Stimulated activated CD4-positive, alpha-beta T cell treated with anti-CD3 and anti-CD28 coated beads, Interleukin-2, amount 100 ng/mL, for 24 hours (primary cell): ENCODE results near the gene PDP2.

Experiments used
- DNase-seq, 2 donors: peaks; one replicate each; pipeline ENCODE4 v3.0.0-alpha.2; 2020

The PDP2 gene

DNA sequence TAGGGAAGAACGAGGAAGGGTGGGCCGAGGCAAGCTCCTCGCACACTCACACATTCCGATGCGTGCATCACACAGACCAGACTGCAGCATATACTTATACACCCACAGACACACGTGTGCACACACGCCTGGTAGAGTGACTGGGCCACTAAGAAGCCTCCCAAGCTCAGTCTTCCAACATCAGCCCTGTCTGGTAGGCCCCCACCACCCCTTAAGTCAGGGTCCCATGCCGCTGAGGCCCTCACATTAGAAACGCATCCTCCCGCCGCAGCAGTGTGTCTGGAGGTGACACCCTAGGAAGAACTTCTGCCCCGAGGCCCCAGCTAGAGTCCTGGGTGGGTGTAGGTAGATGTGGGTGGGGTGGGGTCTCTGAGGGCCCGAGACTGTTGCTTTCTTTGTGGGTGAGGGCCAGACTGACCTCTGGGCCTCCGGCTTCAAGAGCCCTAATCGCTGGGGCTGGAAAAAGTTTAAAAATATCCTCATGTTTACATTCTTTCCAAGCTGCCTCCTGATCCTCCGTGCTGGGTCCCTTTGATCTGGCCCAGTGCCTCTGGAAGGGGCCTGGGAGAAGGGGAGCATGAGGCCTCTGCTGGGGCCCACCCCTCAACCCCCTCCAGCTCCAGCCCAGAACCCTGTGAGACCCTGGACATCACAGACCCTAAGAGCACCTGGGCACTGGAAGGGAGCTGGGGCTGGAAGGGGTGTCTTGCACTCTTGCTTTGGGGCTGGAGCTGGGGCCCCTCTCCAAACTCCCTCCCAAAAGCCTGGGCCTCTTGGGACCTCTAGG, 24.7 kb downstream of the PDP2 start:
- DNase-seq: no peak

DNA sequence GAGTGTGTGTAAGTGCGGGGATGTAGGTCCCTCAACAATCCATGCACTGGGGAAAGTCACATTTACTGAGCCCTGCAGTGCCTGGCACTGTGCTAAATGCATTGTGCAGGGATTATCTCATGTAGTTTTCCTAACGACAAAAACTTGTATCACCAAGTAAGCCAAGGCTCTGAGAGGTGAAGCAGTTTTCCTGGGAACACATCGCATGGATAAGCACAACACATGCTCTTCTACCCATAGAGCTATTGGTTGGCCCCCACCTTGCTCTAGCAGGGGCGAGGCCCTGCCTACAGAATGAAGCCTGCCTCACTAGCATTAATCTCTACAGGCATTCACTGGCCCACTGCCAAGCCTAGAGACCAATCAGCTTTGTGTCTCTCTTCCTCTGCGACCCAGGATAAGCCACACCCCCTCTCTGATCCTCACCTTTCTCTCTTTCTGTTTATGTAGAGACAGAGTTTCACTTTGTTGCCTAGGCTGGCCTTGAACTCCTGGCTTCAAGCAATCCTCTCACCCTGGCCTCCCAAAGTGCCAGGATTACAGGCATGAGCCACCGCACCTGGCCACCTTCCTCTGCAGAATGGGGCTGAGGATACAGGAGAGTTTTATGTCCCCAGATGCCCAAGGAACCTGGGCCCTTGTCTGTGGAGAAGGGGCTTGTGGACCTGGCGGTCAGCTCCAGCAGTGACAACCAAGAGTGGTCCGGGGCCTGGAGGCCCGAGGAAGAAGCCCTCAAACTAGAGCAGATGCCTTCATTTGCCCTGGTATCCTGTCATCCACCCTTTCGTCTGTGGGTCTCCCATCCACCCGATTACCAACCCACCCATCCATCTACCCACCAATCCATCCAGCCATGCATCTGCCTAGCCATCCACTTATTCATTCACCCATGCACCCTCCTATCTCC, 25.6 kb downstream of the PDP2 start:
- DNase-seq: peak in 1 of 2 donors; percentile 48

DNA sequence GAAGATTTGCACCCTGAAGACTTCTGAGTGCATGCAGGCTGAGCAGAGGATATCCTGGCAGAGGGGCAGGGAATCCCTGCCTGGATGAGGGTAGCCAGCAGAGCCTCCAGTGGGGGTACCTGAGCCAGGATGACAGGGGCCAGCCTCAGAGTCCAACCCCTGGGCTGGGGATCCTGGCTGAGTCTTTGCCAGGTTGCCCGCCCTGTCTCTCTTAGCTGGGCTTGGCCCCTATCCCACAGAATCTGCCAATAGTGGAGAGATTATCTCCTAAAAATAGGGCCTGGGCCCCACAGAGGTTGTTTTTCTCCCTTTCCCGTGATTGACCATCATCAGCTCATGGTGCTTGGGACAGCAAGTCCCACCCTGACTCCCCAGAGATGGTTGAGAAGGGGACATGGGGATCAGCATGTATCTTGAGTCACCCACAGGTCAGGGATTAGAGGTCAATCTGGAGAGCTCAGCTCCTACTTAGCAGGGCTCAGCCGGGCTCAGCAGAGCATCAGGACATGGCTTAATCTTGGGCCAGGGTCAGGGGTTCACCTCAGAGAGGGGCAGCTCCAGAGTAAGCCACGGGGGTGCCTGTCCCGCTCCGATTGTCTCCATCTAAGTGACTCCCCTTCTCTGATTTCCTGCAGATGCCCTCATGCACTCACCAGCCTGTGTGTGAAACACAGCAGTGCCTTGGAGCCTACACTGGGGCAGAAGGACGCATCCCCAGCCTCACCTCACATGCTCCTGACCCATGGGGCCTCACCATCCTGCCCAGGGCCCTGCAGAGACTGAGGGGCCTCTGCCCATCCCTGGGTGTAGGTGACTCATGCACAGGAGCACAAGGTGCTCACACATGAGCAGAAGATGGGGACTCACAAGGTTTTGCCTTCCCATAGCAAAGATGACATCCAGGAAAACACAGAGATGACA, 26.9 kb downstream of the PDP2 start:
- no peak for DNase-seq

DNA sequence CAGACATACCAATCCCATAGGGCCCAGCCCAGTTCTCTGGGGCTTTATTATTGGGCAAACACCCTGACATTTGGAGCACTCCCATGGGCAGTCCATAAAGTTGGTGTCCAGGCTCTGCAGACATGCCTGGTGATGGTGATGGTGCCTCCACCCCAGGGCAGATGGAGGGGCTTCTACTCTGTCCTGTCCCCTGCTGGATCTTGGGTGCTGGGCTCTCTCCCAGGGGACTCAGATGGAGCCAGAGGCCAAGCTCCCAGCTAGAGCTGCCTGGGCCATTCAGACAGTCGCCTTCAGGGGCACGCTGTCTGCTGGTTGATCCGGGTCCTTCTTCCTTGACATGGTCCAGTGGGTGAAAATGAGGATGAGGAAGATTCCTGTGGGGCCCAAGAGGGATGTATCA, 27.8 kb downstream of the PDP2 start:
- DNase-seq: no peak

DNA sequence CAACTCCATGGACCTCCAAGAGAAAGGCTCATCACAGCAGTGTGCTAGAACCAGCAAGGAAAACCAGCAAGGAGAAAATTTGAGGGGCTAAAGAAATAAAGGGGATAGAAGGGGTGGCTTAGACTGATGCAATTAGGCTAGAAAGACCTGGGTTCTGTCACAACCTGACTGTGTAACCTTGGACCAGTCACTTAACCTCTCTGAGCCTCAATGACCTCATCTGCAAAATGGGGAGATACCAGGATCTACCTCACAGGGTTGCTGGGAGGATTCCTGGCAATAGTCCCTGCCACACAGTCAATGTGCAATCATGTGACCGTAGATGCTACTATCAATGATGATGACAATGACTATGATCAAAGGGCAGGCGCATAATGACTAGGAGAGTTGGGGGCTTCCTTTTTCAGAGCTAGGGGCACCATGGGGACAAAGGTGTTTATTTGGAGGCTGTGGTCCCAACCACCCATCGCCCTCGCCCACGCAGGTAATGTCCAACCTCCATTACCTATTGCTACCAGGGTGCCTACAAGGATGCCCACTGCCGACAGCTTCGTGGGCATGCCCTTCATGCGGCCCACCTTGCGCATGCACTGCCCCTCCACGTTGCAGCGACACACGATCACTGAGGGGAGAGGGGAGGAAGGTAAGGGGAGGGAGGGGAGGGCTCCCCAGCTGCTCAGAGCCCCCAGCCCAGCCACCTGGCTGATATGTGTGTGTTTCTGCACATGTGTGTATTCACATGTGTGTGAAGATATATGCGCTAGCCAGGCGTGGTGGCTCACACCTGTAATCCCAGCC, 28.6 kb downstream of the PDP2 start:
- no peak for DNase-seq

DNA sequence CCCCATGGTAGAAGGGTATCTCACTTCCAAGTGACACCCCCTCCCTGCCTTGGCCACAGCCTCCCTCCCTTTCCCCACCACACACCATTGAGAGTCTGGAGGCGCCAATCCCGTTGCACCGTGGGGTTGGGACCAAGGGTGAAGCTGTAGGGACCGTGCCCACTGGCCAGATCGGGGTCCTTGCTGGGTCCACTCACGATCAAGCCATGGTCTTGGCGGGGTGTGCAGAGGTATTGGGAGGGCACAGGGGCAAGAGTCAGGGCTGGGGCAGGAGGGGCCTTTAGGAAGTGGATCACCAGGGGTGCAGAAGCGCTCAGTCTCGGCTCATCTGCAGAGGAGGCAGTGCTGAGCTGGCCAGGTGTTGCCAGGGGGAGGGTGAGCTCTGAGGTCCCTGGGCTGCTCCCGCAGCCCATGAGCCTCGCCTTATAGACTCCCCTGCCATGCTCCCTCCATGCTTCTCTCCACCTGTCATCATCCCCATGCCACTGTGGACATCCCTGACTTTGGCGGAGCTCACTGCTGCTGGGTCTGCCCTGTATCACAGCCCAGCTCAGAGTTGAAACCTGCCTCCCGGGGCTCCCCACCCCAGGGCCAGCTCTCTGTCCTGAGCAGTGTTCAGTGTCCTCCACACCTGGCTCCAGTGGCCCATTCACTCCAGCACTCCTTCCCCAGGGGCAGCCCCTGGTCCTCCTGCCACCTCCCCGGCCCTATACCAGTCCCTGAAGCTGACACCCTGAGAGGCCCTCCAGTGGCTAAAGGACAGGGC, 30.0 kb downstream of the PDP2 start:
- no peak for DNase-seq

DNA sequence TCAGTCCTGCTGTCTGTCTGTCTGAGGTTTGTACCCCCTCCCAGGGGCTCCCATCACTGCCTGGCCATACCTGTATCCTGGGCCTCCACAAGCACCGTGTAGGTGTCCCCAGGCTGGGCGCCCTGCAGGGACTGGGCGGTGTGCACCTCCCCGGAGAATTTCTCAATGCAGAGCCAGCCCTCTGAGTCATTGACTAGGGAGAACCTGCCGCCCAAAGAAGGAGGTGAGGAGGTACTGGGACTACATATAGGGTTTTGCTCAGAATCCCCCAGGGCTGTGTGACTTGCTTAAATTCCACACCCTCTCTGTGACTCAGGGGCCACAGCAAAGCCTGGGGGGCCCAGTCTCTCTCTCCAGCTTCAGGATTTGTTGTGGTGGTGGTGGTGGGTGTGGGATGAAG, 30.8 kb downstream of the PDP2 start:
- DNase-seq: no peak

DNA sequence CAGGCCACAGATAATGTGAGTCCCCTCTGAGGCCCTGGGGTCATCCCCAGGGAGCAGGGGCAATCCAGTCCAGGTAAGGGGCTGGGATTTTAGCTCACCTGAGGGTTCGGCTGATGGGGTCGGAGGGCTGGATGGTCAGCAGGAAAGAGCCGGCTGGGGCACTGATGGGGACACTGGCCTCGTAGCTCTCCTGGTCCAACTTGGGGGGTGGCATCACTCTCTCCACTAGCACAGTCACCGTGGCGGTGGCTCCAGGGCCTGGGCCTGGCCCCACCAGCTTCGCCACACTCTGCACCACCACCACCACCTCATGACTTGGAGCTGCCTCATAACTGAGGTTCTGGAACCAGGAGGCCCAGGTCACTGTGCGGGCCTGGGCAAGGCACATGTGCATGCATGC, 31.5 kb downstream of the PDP2 start:
- DNase-seq: no peak

DNA sequence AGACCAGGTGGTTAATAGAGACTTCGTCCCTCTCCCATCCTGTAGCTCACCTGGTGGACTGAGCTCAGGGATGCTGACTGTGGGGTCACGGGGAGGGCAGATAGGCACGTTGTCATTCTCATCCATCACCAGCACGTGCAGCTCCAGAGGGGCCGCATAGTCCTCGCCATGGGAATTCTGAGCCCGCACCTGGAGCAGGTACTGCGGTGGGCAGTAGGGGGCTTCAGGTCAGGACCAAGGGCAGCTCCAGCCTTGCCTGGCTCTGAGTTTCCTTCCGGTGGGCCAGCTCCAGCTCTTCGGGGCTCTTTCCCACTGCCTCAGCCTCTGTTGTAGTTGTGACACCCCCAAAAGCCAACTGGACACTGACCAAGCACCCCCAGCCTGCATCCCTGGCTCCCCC, 32.8 kb downstream of the PDP2 start:
- DNase-seq: no peak

DNA sequence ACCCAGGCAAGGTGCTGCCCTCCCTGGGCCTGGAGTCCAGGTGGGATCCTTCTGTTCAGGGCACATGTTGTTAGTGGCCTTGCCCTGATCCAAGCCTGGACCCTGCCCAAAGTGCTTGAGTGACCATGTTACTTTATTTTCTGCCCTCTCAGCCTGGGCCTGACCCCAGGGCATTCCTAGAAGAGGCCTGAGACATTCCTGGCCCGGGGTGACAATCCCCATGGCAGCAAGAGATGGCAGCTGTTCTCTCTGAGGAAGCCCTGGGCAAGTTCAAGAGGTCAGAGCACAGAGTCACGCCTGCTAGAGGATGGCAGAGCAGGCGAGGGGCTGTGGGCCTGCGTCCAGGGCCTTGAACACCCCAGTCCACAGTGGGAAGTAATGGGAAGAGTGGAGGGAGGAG, 33.4 kb downstream of the PDP2 start:
- no peak for DNase-seq

DNA sequence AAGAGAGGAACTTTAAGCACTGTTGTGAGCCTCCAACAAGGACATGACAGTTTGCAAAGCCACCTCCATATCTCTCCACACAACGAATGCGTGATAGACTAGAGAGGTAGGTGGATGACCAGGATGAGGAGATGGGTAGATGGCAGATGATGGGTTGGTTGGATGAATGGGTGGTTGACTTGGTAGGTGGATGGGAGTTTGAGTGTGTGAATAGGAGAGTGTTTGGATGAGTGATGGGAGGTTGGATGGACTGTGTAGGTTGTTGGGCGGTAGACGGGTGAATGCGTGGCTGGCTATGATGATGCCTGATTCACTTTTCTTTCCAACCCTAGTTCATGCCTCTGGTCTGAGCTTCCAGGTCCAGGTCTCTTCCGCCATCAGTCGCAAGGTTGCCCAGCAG, 34.2 kb downstream of the PDP2 start:
- DNase-seq: no peak

DNA sequence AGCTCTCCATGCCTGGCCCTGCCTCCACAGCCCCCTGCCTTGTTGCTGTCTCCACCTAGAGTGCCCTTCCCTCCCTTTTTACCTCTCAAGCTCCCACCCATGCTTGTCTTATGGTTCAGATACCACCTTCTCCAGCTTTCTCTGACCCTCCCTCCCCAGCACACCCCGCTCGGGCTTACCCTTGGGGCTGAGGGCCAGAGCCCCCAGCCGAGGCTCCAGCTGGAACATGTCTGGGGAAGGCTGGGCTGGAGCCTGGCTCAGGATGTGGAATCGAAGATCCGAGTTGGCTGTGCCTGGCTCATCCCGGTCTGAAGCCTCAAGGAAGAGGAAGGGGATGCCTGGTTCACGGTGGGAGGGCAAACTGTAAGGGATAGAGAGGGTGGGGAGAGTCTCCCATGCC, 34.7 kb downstream of the PDP2 start:
- DNase-seq: no peak

DNA sequence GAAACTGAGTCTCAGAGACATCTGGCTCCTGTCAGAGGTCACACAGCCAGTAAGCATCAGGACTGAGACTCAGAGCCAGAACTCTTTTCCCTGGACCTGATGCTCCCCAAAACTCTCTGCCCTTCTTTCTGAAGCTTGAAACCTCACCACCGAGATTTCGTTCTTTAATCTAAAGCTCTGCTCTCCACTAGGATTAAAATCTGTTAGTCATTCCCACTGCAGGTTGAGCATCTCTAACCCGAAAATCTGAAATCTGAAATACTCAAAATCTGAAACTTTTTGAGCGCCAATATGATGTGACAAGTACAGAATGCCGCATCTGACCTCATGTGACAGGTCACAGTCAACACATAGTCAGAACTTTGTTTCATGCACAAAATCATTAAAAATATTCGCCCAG, 36.2 kb downstream of the PDP2 start:
- DNase-seq: no peak

DNA sequence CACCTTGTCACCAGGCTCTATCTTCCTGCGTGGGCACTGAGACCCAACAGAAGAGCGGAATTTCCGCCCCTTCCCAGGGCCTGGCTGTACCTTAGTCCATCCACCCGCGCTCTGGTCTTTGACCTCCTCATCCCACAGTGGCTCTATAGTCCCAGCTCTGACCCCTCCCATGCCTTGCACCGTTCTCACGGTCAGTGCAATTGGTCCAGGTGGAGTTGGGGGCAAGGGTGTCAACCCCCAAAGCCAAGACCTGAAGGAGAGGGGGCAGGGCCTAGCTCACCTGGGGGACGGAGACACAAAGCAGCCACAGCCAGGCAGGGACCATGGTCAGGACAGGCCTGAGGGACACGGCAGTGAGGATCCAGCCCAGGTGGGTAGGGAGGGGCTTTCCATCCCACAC, 37.4 kb downstream of the PDP2 start:
- DNase-seq: no peak

DNA sequence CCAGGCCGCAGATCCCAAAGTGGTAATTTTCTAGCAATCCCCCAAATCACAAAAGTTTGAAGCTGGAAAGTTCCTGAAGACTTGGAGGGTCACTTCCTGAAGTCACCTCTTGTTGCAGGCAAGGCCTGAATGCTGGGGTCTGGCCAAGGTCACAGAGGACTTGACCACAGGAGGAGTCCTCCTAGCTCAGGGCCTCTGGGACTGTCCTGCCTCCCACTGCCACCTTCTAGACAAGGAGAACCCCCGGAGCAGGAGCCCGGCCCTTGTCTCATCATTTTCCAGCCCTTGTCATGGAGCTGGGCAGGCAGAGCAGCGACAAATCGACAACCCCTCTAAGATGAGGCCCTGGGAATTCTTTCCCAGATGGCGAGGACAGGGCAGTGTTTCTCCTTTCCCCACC, 38.0 kb downstream of the PDP2 start:
- no peak for DNase-seq

DNA sequence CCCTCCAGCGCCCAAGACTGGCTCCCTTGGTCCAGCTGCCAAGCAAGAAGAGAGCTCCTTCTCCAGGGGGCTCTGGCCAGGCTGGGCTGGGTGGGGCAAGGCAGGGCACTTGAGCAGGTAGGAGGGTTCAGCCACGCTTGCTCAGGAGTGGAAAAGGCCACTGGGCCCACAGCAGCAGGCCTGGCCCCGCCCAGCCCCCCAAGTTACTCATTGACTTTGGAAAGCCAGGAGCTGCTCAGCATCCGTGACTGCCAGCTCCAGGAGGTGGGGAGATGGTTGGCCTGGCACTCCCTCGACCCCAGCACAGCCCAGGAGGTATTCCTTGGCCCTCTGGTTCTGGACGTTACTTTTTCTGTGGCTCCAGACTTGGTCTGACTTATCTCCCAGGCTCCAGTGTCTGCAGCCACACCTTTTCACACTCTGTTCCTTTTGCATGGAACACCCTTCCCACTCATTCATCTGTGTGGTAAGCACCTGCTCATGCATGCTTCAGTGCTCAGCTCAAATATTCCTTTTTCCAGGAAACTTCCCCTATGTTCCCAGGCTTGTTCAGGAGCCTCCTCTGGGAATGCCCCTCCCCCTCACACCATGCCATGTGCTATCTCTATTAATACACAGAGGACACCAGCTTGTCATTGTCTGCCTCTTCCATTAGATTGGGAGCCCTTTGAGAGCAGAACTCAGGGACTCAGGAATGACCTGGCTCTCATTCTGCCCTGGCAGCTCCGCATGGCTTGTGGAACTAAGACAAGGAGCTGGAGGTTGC, 38.7 kb downstream of the PDP2 start, which contains the start of gene CDH16:
TSS of gene CDH16 (minus strand) at position 83 of the 766 bp plus-strand sequence. CDS start 820 bp downstream, outside the sequence.
- no peak for DNase-seq

DNA sequence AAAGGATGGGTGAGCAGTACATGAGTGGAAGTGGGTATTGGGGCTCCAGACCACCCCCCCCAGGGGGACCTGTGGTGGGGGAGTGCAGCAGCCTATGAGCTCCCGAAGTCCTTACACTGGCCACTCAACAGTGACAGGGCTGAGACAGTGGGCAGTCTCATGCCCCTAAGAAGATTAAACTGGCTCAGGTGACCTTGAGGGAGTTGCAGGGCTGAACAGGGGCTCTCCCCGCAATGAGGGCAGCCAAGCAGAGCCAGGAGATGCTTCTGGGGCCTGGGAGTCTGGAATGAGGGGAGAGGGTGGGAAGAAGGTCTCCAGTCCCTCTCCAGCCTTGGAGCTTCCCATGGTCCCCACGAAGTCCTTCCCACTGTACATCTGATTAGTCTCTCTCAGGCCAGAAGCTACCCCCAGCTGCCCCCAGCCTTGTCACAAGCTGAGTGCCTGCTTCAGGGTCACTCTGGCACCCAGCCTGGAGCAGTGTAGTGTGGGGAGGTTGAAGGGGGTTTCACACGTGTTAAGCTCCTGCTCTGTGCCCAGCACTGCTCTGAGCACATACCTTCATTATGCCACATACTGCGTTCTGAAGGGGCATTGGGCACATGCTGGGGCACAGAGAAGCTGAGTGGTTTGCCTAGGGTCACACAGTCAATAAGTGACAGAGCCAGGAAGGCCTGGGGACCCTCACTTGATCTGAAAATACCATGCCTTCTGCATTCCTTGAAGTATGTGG, 39.4 kb downstream of the PDP2 start:
- no peak for DNase-seq

DNA sequence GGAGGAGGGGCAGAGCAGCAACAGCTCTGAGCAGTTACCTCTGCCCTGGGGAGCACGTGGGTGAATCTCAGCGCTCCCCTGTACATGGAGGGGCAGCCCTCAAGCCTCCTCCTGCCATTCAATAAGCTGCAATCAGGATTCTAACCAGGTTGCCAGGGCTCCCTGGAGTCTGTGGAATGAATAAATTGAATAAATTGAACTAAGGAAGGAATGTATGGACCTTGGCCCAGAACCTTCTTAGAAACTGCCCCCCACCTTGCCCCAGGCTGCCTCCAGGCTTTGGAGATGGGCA, 39.9 kb downstream of the PDP2 start:
- DNase-seq: no peak

DNA sequence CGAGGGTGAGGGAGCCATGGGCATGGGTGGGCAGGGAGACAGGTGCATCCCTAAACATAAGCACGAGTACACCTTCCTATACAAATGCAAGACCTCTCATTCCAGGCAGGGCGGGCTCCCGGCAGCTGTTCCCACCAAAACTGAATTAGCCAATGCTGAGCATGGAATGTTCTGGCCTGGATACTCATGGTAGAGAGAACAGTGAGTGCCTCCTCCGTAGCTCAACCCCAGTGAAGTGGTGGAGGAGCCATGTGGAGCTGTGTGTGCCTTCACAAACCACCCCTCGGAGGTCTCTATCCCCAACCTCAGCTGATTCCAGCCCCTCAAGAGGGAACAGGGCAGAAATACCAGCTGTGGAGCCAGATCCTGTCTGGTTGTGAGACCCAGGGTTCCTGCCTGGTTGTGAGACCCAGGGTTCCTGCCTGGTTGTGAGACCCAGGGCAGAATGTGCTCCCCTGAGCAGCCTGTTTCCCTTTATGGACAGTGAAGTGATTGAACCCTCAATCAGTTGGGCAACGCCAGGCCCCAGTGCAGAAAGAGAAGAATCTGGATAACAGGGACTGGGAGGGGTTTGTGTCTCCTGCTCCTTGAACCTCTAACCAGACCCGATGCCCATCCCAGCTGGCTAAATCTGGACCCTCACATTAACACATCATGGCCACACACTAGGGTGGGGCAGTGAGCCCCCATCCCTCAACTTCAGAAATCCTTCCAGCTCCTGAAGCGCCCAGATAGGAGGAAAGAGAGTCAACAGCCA, 40.8 kb downstream of the PDP2 start:
- no peak for DNase-seq
